Hematopoietic multipotent progenitor cell treated with erythropoietin and hydrocortisone succinate and interleukin-3 and kit ligand, for 15 days (in vitro differentiated cells): Measurements from ENCODE around the gene KRT23.

ENCODE experiments used
- DNase-seq: peaks from one replicate; pipeline ENCODE4 v3.0.0-alpha.2; 2015; ENCODE audit warnings: low spot score

The KRT23 gene

GRCh38 chr17:40909755-40910154, 27.7 kb downstream of the KRT23 start:
- DNase-seq: no peak

DNA sequence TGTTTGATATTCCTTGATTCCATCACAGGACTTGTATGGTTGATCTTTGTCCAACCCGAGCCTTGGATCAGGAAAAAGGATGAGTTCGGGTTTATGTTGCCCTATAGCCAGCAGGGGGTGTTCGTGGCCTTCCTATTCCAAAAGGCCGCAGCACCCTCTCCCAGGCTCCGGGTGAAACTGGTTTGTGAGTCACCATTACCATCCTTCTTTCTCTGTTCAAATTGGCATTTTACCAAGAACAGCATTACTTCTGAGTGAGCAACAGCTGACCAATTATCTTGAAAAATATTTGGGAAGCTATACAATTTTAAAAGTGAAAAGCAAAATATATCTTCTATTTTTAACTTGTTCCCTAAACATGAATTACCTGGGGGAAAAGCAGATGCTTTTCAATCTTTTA, 28.1 kb downstream of the KRT23 start:
- DNase-seq: peak; percentile 39

DNA sequence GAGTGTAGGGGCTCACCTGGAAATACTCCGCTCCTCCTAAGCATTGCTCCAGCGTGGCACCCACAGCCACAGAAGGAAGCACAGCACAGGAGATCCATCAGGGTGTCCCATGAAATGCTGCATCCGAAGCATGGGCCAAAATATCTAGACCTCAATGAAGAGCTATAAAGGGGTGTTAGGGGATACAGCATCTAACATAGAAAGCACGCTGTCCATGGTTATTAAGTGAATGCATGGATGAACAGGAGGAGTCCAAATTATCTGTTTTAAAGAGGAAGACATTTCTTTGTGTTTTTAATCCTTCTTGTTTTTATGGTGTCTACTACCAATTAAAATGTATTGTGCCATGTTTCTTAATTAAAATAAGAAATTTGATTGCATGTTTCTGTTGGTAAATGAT, 30.8 kb downstream of the KRT23 start:
- DNase-seq: no peak

GRCh38 chr17:40905370-40905769, 32.1 kb downstream of the KRT23 start:
- no peak for DNase-seq

DNA sequence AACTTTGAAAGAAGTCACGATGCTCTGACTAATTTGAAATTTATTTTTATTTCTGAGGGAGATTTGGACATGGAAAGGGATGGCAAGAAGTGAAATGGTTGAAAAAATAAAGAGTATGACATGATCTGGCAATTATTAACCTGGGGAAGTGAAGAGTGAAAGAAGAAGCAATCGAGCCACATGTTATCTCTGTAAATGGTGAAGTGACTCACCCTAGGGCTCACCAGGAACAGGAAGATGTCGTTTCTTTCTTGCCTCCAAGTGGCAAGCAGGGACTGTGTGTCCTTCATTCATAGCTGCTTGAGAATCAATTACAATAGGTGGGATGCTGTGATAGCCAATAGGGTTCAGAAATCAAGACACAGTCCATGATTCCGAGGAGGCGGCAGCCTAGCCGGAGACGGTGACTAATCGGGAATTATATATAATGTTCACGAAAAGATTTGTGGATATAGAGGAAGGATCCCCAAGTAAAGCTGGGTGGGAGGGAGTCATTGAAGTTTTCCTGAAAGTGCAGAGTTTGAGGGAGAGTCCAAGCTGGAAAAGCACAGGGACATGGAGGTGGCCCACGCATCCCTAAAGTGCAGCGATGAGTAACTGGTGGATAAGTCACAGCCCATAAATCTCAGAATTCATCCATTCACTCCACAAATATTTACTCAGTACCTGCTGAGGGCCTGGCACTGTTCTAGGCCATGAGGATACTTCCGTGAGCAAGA, 34.2 kb downstream of the KRT23 start:
- DNase-seq: no peak

DNA sequence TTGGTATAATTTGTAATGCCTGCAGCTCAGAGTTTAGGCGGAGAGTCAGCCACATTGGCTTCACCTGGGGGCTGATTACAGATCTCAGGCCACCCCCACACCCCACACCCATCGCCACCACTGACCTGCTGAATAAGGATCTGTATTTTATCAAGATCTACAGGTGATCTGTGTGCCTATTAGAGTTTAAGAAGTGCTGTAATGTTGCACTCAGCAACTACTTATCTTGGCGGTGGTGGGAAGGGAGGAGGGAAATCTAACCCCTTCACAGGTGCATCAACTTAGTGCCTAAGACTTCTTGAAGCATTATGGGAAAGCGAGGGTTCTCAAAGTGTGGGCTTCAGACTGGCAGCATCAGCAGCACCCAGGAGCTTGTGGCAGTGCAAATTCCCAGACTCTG, 34.9 kb downstream of the KRT23 start:
- DNase-seq: no peak

- no peak for DNase-seq
Observed at GRCh38 chr17:40901981-40902474, 35.4 kb downstream of the KRT23 start.

GRCh38 chr17:40900809-40901356, 36.6 kb downstream of the KRT23 start:
- no peak for DNase-seq

GRCh38 chr17:40896916-40897455, 40.5 kb downstream of the KRT23 start:
- DNase-seq: no peak

GRCh38 chr17:40895106-40895730, 42.2 kb downstream of the KRT23 start:
- DNase-seq: no peak

DNA sequence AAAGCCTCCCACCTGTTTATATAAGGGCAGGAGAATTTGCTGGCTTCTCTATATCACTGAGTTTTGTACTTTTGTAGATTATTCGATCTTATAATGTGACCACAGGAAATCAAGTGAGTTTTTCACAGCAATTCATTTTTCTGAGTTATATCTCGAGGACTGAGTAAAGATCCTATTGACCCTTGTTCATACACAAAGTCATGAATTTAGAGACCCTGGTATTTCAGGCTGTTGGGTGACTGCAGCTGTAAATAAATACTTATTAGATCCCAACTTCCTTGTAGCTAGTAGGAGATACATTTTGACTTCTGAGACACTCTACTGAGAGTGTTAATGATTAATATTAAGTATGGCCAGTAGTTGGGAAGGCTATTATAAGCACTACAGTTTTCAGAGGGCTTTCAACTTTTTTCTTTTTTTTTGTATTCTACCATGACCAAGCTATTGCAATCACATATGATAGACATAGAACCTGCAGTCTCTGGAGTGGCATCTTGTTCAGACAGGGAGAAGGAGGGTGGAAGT, 49.2 kb downstream of the KRT23 start:
- no peak for DNase-seq

DNA sequence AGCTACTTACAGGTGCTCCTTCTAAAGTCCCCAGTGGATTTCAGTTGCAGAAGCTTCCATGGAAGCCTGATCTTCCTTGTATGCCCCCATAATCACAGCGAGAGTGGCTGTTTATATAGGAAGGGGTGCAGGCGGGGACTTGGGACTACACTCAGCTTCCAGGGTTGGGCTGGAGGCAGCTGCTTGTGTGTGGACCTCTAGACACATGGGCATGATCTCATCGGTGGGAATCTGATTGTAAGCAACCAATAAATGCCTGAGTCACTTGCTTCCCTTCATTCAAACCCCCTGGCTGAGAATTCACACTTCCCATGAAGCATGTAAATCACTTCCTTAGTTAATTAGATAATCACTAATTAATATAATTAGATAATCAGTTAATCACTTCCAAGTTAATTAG, 51.4 kb downstream of the KRT23 start:
- DNase-seq: no peak

DNA sequence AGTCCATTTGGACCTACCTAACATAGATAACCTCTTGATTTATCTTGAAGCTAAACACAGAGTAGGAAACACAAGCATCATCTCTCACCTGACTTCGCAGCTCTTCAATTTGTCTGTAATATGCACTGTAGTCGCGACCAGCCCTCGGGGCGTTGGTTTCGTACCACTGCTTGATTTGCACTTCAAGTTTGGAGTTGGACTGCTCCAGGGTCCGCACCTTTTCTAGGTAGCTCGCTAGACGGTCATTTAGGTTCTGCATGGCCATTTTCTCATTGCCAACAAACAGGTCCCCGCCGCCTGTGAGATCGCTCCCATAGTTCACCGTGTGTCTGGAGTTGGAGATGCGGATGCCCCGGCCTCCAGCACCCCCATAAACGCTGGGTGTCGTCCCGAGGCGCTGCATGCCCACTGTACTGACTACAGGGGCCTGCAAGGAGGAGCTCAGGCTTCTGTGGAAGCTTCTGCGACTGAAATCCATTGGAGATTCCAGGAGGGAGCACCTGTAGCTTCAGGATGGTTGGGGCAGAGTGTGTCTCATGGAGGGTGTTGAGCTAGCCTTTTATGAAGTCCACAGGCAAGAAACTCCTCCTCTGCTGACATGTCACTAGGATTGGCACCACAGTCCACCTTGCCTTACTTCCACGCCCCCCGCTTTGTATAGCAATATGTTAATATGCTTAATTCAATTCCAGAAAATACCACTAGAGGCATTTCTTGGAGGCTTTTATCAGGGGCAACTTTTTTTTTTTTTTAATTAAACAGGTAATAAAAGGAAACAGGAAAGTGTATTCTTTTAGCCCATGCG, 52.5 kb downstream of the KRT23 start, which contains the start of gene KRT20:
KRT20 (minus strand) TSS at position 535 of the 805 bp plus-strand sequence; CDS start at position 478, 57 bp downstream.
- no peak for DNase-seq

DNA sequence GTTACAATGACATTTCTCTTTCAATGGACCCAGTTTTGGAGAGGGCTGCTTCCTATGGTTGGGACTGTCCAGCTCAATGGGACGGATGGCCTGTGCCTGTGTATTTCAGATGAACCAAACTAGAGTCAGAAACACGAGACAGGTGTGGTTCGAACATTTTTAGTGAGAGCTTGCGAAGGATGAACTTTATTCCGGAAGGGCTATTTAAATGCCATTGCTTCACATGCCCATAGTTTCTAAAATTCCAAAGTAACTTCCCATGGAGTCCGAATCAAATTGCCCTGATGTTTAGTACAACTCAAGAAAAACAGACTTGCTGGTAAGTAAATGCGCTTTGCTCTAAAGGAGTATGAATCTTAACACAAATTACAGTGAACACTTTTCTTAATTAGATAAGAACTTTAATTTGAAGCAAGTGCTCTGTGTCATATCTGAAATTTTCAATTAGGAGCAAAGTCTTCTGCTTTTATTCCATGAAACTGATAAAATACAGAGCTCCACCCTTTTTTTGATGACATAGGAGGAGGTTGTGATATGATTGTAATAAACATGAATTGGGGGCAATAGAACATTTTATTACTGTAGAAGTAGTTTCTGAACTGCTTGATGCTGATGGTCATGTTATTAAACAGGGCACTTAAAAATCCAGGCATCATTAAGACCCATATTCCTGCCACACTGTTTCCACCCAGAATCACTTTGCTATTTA, 53.7 kb downstream of the KRT23 start:
- no peak for DNase-seq

DNA sequence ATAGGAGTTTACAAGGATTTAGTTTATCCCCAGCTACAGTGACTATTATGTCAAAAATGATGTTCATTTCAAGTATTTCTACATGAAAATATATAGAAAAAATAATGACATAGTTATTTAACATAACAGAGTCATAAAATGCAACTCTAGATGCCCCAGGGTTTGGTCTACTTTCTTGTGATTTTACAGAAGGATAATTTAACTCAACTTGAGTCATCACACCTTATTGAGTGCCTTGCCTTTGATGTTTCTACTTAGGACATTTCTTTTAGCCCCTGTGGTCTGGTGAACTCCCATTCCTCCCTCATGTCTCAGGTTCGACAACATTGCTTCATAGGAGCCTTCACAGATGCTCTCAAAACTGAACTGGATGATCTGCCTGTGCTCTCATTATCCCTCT, 54.4 kb downstream of the KRT23 start:
- DNase-seq: no peak

- no peak for DNase-seq
Observed at GRCh38 chr17:40879026-40879425, 58.4 kb downstream of the KRT23 start.

DNA sequence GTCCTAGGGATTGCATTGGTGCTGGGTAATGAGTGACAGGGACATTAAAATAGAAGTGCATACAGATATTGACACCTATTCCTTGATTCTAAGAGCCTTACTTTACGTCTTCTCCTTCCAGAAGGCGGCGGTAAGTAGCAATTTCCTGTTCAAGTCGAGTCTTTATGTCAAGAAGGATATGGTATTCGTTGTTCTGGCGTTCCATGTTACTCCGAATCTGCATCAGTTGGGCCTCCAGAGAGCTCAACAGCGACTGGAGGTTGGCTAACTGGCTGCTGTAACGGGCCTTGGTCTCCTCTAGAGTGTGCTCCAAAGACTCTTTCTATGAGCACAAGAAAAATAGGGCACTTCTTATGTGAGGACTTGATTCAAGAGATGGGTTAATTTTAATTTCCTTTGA, 59.4 kb downstream of the KRT23 start:
- DNase-seq: no peak

- no peak for DNase-seq
Observed at GRCh38 chr17:40873801-40874200, 63.6 kb downstream of the KRT23 start.

- no peak for DNase-seq
Observed at GRCh38 chr17:40873255-40873654, 64.2 kb downstream of the KRT23 start.
